SKM-1 (cell line): ENCODE data around the gene ZFYVE16.
A peak's percentile ranks its signal among the peaks of the same experiment; 100 is the strongest.
"Not testable (repeated sequence)": the region's sequence is repeated elsewhere in the genome, so short reads cannot be mapped to it uniquely, and the experiment has no call there.

ENCODE experiments used
- DNase-seq: peaks from one replicate; lab custom pipeline; 2025; ENCODE audit not compliant: unreplicated experiment; lab: John Stamatoyannopoulos, UW

Gene ZFYVE16

GRCh38 chr5:80409367-80409966 lies 1.6 kb downstream of the ZFYVE16 start:
- DNase-seq, result no peak

GRCh38 chr5:80411589-80412219 lies 3.8 kb downstream of the ZFYVE16 start:
- no peak for DNase-seq

- peak; percentile 75 for DNase-seq
Measured at GRCh38 chr5:80414113-80414512, 6.2 kb downstream of the ZFYVE16 start.

GRCh38 chr5:80417973-80418372 lies 10.1 kb downstream of the ZFYVE16 start:
- DNase-seq, result no peak

GRCh38 chr5:80424365-80424764 lies 16.5 kb downstream of the ZFYVE16 start:
- not testable (repeated sequence) for DNase-seq

GRCh38 chr5:80435476-80435875 lies 27.6 kb downstream of the ZFYVE16 start:
- no peak for DNase-seq

- DNase-seq, result no peak
Measured at GRCh38 chr5:80437326-80437725, 29.5 kb downstream of the ZFYVE16 start.

- DNase-seq, result no peak
Measured at GRCh38 chr5:80438739-80439138, 30.9 kb downstream of the ZFYVE16 start.

GRCh38 chr5:80439213-80439612 lies 31.3 kb downstream of the ZFYVE16 start:
- no peak for DNase-seq

GRCh38 chr5:80442742-80443141 lies 34.9 kb downstream of the ZFYVE16 start:
- DNase-seq, result no peak

- DNase-seq, result no peak
Measured at GRCh38 chr5:80453366-80453765, 45.5 kb downstream of the ZFYVE16 start.

GRCh38 chr5:80463269-80463668 lies 55.4 kb downstream of the ZFYVE16 start:
- no peak for DNase-seq

- DNase-seq, result peak; percentile 75
Measured at GRCh38 chr5:80466669-80467485, 59.0 kb downstream of the ZFYVE16 start.

GRCh38 chr5:80468131-80468530 lies 60.3 kb downstream of the ZFYVE16 start:
- DNase-seq, result no peak

GRCh38 chr5:80470631-80471030 lies 62.8 kb downstream of the ZFYVE16 start:
- DNase-seq, result not testable (repeated sequence)

GRCh38 chr5:80474929-80475328 lies 67.1 kb downstream of the ZFYVE16 start:
- no peak for DNase-seq

- no peak for DNase-seq
Measured at GRCh38 chr5:80479713-80480112, 71.8 kb downstream of the ZFYVE16 start.

- DNase-seq, result no peak
Measured at GRCh38 chr5:80480354-80480753, 72.5 kb downstream of the ZFYVE16 start.

- peak; percentile 9 for DNase-seq
Measured at GRCh38 chr5:80481019-80481893, 73.4 kb downstream of the ZFYVE16 start.

- no peak for DNase-seq
Measured at GRCh38 chr5:80482578-80482977, 74.7 kb downstream of the ZFYVE16 start.

GRCh38 chr5:80483636-80484232 lies 75.9 kb downstream of the ZFYVE16 start:
- DNase-seq, result no peak
